ENCODE results near the gene AGRN.

- no peak for TF ChIP-seq CTCF (conservative IDR thresholded peaks at IDR 0.05 in 1 of 2, IDR thresholded peaks at IDR 0.05 in 1 of 2; ENCODE audit: extremely low read depth in 1 of 2, insufficient read depth in 1 of 2, low read depth in 1 of 2, low read length in 2 of 2)
- no peak for TF ChIP-seq EZH2 (IDR thresholded peaks at IDR 0.05; ENCODE audit: borderline replicate concordance, low read length)
Measured at GRCh38 chr1:1021920-1022259, 2.0 kb downstream of the AGRN start.

Measured in mammary epithelial cell (primary cell).